GM21717 (cell line): ENCODE data around the gene IKBKG.
"Not testable (repeated sequence)": the region's sequence is repeated elsewhere in the genome, so short reads cannot be mapped to it uniquely, and the experiment has no call there.

Experiments used
- ATAC-seq: cut with Tn5 transposase; IDR thresholded peaks from one replicate; pipeline ENCODE4 v1.9.1; 2021; ENCODE audit warnings: mild to moderate bottlenecking, moderate library complexity; ENCODE audit not compliant: unreplicated experiment

The IKBKG gene

GRCh38 chrX:154602766-154603437 is 55.5 kb downstream of the IKBKG start:
- ATAC-seq: no peak

- ATAC-seq: no peak
Observed at GRCh38 chrX:154603438-154604430, 56.3 kb downstream of the IKBKG start.

- no peak for ATAC-seq
Observed at GRCh38 chrX:154605566-154605965, 58.1 kb downstream of the IKBKG start.

- ATAC-seq: no peak
Observed at GRCh38 chrX:154607370-154607769, 60.0 kb downstream of the IKBKG start.

GRCh38 chrX:154607976-154608375 is 60.6 kb downstream of the IKBKG start:
- ATAC-seq: not testable (repeated sequence)

GRCh38 chrX:154608823-154609222 is 61.4 kb downstream of the IKBKG start:
- ATAC-seq: not testable (repeated sequence)

GRCh38 chrX:154611146-154611545 is 63.7 kb downstream of the IKBKG start:
- not testable (repeated sequence) for ATAC-seq

- not testable (repeated sequence) for ATAC-seq
Observed at GRCh38 chrX:154613586-154613985, 66.2 kb downstream of the IKBKG start.
